CD8-positive, alpha-beta memory T cell (primary cell): ENCODE data around the gene MYOCD. TPM values are rescaled to one million over a fixed set of nuclear protein-coding genes. Genes with fewer than 3 reads are reported as not detected.

Experiments used
- CTCF ChIA-PET: fragments of 350-600 bp; sonication (Branson Sonifier 250); formaldehyde crosslinking; loops from one replicate; lab custom pipeline; 2021; ENCODE audit warnings: antibody characterized with exemption; lab: Charles Lee
- POLR2A ChIA-PET: fragments of 350-600 bp; sonication (Branson Sonifier 250); formaldehyde crosslinking; loops from one replicate; lab custom pipeline; 2021; ENCODE audit warnings: antibody characterized with exemption; lab: Charles Lee
- DNase-seq, 5 donors: peaks; one replicate each; pipeline versions ENCODE4 v3.0.0 to v3.0.0-alpha.2; 2020 to 2022; ENCODE audit warnings: mixed read lengths in 1 of 5
- H3K27ac ChIP-seq: one replicate; pipeline ENCODE4 v1.7.0; 2013; ENCODE audit warnings: low read depth, mild to moderate bottlenecking, low read length, moderate library complexity
- H3K27me3 ChIP-seq: 2 replicates; pipeline ENCODE4 v1.7.0; 2013; ENCODE audit warnings: low read length, mild to moderate bottlenecking; ENCODE audit not compliant: insufficient read depth, poor library complexity, severe bottlenecking
- H3K36me3 ChIP-seq: 2 replicates; pipeline ENCODE4 v1.7.0; 2013; ENCODE audit warnings: mild to moderate bottlenecking, low read length, moderate library complexity; ENCODE audit not compliant: insufficient read depth
- H3K4me1 ChIP-seq: 2 replicates; pipeline ENCODE4 v1.7.0; 2013; ENCODE audit warnings: mild to moderate bottlenecking, low read length, moderate library complexity; ENCODE audit not compliant: insufficient read depth
- H3K4me3 ChIP-seq: 2 replicates; pipeline ENCODE4 v1.7.0; 2013; ENCODE audit warnings: mild to moderate bottlenecking, low read length
- H3K9me3 ChIP-seq: 2 replicates; pipeline ENCODE4 v1.7.0; 2013; ENCODE audit warnings: mild to moderate bottlenecking, low read length
- H3K27ac Mint-ChIP-seq, 8 donors: one replicate each; pipeline ENCODE4 v1.8.0; 2020 to 2021; ENCODE audit warnings: mixed read lengths in 8 of 8, mild to moderate bottlenecking in 6 of 8, inconsistent platforms in 3 of 8, moderate library complexity in 3 of 8
- H3K27me3 Mint-ChIP-seq, 2 donors: one replicate each; pipeline ENCODE4 v1.8.0; 2020 to 2021; ENCODE audit warnings: mixed read lengths in 2 of 2, mild to moderate bottlenecking in 1 of 2, moderate library complexity in 1 of 2
- H3K36me3 Mint-ChIP-seq, 3 donors: one replicate each; pipeline ENCODE4 v1.8.0; 2020 to 2021; ENCODE audit warnings: mixed read lengths in 3 of 3, inconsistent platforms in 1 of 3, mild to moderate bottlenecking in 1 of 3
- H3K4me1 Mint-ChIP-seq, 3 donors: one replicate each; pipeline ENCODE4 v1.8.0; 2020 to 2021; ENCODE audit warnings: mixed read lengths in 3 of 3, inconsistent platforms in 1 of 3, mild to moderate bottlenecking in 1 of 3
- H3K4me3 Mint-ChIP-seq, 7 donors: one replicate each; pipeline ENCODE4 v1.8.0; 2020 to 2021; ENCODE audit warnings: mixed read lengths in 7 of 7, mild to moderate bottlenecking in 6 of 7, moderate library complexity in 4 of 7, inconsistent platforms in 2 of 7
- H3K9me3 Mint-ChIP-seq, 5 donors: one replicate each; pipeline ENCODE4 v1.8.0; 2020 to 2022; ENCODE audit warnings: mixed read lengths in 5 of 5, mild to moderate bottlenecking in 3 of 5, moderate library complexity in 2 of 5, inconsistent platforms in 1 of 5
- polyA plus RNA-seq: library from polyadenylated mRNA; unstranded; fragments of 300-500 nt; fragmentation: Illumina TruSeq; gene quantifications from one replicate; pipeline ENCODE4 v1.2.3, GENCODE V29; 2021
- total RNA-seq, 2 experiments: library from RNA; stranded (reverse); gene quantifications; one replicate each; pipeline ENCODE4 v1.2.3, GENCODE V29; 2021

MYOCD gene
- total and polyA plus RNA-seq, 3 experiments from 2014 or later, result not detected

- no peaks in the 10 kb centered on the region for H3K36me3 ChIP-seq
- peaks cover 0 to 2% of the 10 kb centered on the region in 2 donors for H3K27me3 Mint-ChIP-seq
- no peak overlapping the region for H3K27ac Mint-ChIP-seq
- H3K9me3 ChIP-seq, result no peaks in the 10 kb centered on the region
- H3K4me1 ChIP-seq, result no peaks in the 10 kb centered on the region
- H3K27ac ChIP-seq, result no peak overlapping the region
- CTCF ChIA-PET, result no interaction called here
- H3K4me3 ChIP-seq, result no peak overlapping the region
- peaks cover 8 to 20% (median 12%) of the 10 kb centered on the region in 5 donors for H3K9me3 Mint-ChIP-seq
- no peak overlapping the region for H3K4me3 Mint-ChIP-seq
- no peak for DNase-seq
- no peaks in the 10 kb centered on the region for H3K4me1 Mint-ChIP-seq
- H3K36me3 Mint-ChIP-seq, result peaks cover 0 to 4% (median 0%) of the 10 kb centered on the region in 3 donors
- POLR2A ChIA-PET, result no interaction called here
- H3K27me3 ChIP-seq, result no peaks in the 10 kb centered on the region
Observed at GRCh38 chr17:12808723-12809122, 143.0 kb downstream of the MYOCD start.

DNA sequence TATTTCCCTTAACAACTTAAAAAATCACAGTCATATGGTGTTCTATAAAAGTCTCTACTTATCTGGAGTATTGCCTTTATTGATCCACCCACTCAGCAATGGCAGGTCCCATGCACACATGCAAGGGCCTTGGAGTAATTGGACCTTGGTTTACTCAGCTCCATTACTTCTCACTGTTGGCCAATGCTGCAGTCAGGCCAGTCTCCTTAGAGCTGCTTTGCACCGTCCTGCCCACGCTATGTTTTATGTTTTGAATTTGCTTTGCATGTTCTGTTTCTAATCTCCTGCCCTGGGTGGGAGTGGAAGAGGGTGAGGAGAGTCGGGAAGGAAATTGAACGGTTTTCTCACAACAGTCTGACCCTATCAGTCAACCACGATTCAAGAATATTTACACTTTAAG, 147.2 kb downstream of the MYOCD start:
- H3K27me3 Mint-ChIP-seq, result peaks cover 0 to 3% of the 10 kb centered on the region in 2 donors
- ChIA-PET POLR2A (no interaction called here), CTCF (no interaction called here)
- no peak overlapping the region for H3K27ac Mint-ChIP-seq
- no peaks in the 10 kb centered on the region for H3K4me1 Mint-ChIP-seq
- H3K4me3 Mint-ChIP-seq, result no peak overlapping the region
- peaks cover 6 to 18% (median 9%) of the 10 kb centered on the region in 5 donors for H3K9me3 Mint-ChIP-seq
- Histone ChIP-seq H3K27ac (no peak overlapping the region), H3K4me3 (no peak overlapping the region), H3K36me3 (no peaks in the 10 kb centered on the region), H3K27me3 (no peaks in the 10 kb centered on the region), H3K9me3 (no peaks in the 10 kb centered on the region), H3K4me1 (no peaks in the 10 kb centered on the region)
- H3K36me3 Mint-ChIP-seq, result no peaks in the 10 kb centered on the region
- DNase-seq, result no peak

- Histone ChIP-seq H3K4me3 (no peak overlapping the region), H3K27ac (no peak overlapping the region), H3K9me3 (no peaks in the 10 kb centered on the region), H3K36me3 (no peaks in the 10 kb centered on the region), H3K27me3 (no peaks in the 10 kb centered on the region), H3K4me1 (no peaks in the 10 kb centered on the region)
- CTCF ChIA-PET, result no interaction called here
- Mint-ChIP-seq H3K27me3 (peaks cover 0 to 3% of the 10 kb centered on the region in 2 donors), H3K4me1 (no peaks in the 10 kb centered on the region), H3K36me3 (no peaks in the 10 kb centered on the region), H3K9me3 (peaks cover 6 to 18% (median 8%) of the 10 kb centered on the region in 5 donors), H3K4me3 (no peak overlapping the region), H3K27ac (no peak overlapping the region)
- DNase-seq, result no peak
- POLR2A ChIA-PET, result no interaction called here
Observed at GRCh38 chr17:12813664-12814063, 148.0 kb downstream of the MYOCD start.

- Mint-ChIP-seq H3K27ac (no peak overlapping the region), H3K36me3 (no peaks in the 10 kb centered on the region), H3K9me3 (peaks cover 2 to 11% (median 6%) of the 10 kb centered on the region in 5 donors), H3K4me3 (no peak overlapping the region), H3K4me1 (no peaks in the 10 kb centered on the region), H3K27me3 (peaks cover 0 to 3% of the 10 kb centered on the region in 2 donors)
- Histone ChIP-seq H3K27ac (no peak overlapping the region), H3K4me1 (no peaks in the 10 kb centered on the region), H3K27me3 (no peaks in the 10 kb centered on the region), H3K9me3 (no peaks in the 10 kb centered on the region), H3K36me3 (no peaks in the 10 kb centered on the region), H3K4me3 (no peak overlapping the region)
- CTCF ChIA-PET, result no interaction called here
- DNase-seq, result no peak
- POLR2A ChIA-PET, result no interaction called here
Observed at GRCh38 chr17:12814718-12815117, 149.0 kb downstream of the MYOCD start.

DNA sequence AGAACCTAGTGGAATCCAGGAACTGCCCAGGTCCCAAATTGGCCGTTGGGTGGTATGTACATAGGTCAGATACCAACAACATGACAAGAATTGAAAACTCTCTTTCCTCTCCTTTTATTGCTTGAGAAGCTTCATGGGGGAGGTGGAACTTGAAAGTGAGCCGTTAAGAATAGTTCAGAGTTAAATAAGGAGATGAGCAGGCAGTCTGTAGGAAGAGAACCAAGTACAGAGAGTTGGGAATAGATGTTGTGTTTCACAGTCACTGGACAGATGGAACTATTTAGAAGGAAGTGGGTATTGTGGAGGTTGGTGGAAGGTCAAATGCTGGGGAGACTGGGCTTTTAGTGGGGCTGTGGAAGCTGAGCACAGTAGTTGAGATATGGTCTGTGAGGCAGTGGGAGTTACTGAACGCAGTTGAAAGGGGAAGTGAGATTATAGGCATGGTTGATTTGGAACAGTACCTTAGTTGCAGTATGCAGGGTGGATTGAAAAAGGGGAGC, 150.0 kb downstream of the MYOCD start:
- DNase-seq, result no peak
- peaks cover 3% of the 10 kb centered on the region for H3K9me3 ChIP-seq
- Mint-ChIP-seq H3K27me3 (peaks cover 0 to 3% of the 10 kb centered on the region in 2 donors), H3K27ac (no peak overlapping the region), H3K4me1 (no peaks in the 10 kb centered on the region), H3K9me3 (peaks cover 0 to 11% (median 2%) of the 10 kb centered on the region in 5 donors), H3K36me3 (no peaks in the 10 kb centered on the region), H3K4me3 (no peak overlapping the region)
- POLR2A ChIA-PET, result no interaction called here
- H3K4me1 ChIP-seq, result no peaks in the 10 kb centered on the region
- H3K4me3 ChIP-seq, result no peak overlapping the region
- no peaks in the 10 kb centered on the region for H3K36me3 ChIP-seq
- CTCF ChIA-PET, result no interaction called here
- no peak overlapping the region for H3K27ac ChIP-seq
- no peaks in the 10 kb centered on the region for H3K27me3 ChIP-seq

Other genes with a start within 250 kb of the MYOCD start
- not detected for gene ARHGAP44, start 123.6 kb downstream of the MYOCD start, total RNA-seq
- not detected for gene ARHGAP44, start 123.6 kb downstream of the MYOCD start, polyA plus RNA-seq